Endothelial cell of umbilical vein (primary cell): ENCODE measurements around the gene BRSK2. TPM values are rescaled to one million over a fixed set of nuclear protein-coding genes. Genes with fewer than 3 reads are reported as not detected.
A peak's percentile ranks its signal among the peaks of the same experiment; 100 is the strongest.

Experiments
- BruUV-seq: library from RNA; stranded (reverse); fragments of 400-500 nt; replicated peaks from 2 replicates; lab custom pipeline; 2021; lab: Mats Ljungman, UMichigan
- CTCF ChIA-PET: fragments of 300-600, 350-600 bp; sonication (Branson Sonifier 250); formaldehyde crosslinking; loops from one replicate; lab custom pipeline; 2021; ENCODE audit warnings: antibody characterized with exemption, inconsistent platforms; lab: Charles Lee
- POLR2A ChIA-PET: fragments of 300-600, 350-600 bp; sonication (Branson Sonifier 250); formaldehyde crosslinking; loops from one replicate; lab custom pipeline; 2021; ENCODE audit warnings: antibody characterized with exemption, inconsistent platforms; lab: Charles Lee
- DNase-seq: peaks from one replicate; pipeline ENCODE4 v3.0.0-alpha.2; 2011; ENCODE audit warnings: low read depth, low spot score
- FAIRE-seq: peaks from 2 replicates; lab custom pipeline; 2011; peaks lifted over from hg19 to GRCh38; lab: Jason Lieb, UNC
- H2AFZ ChIP-seq: 2 replicates; pipeline ENCODE4 v1.6.0; 2012; ENCODE audit warnings: low read depth, low read length, control low read depth, inconsistent platforms
- H3K27ac ChIP-seq: 2 replicates; pipeline ENCODE4 v1.5.1; 2011; ENCODE audit warnings: low read depth, mild to moderate bottlenecking, control low read depth, low read length, moderate library complexity; ENCODE audit not compliant: insufficient read depth
- H3K27me3 ChIP-seq, 2 experiments: 2 replicates each; pipeline versions ENCODE4 v1.6.0 to v1.6.1; 2011; ENCODE audit warnings: low read length in 2 of 2, mixed read lengths in 1 of 2; ENCODE audit not compliant: control insufficient read depth in 2 of 2, insufficient read depth in 2 of 2
- H3K36me3 ChIP-seq, 2 experiments: 2 replicates in 1 of 2; 3 replicates in 1 of 2; pipeline ENCODE4 v1.5.1; 2011; ENCODE audit warnings: low read length in 2 of 2, mild to moderate bottlenecking in 1 of 2, moderate library complexity in 1 of 2; ENCODE audit not compliant: control insufficient read depth in 2 of 2, insufficient read depth in 2 of 2; ENCODE audit errors: extremely low read depth in 1 of 2
- H3K4me1 ChIP-seq: 3 replicates; pipeline ENCODE4 v1.5.1; 2011; ENCODE audit warnings: mild to moderate bottlenecking, low read length; ENCODE audit not compliant: control insufficient read depth, insufficient read depth; ENCODE audit errors: extremely low read depth
- H3K4me2 ChIP-seq: 2 replicates; pipeline ENCODE4 v1.6.1; 2011; ENCODE audit warnings: low read length, control low read depth, mixed read lengths; ENCODE audit not compliant: insufficient read depth
- H3K4me3 ChIP-seq, 3 experiments: fragments of 200-600 bp in 1 of 3; sonication (generic), shearing (Covaris generic) in 1 of 3; replicated peaks in 1 of 3; 2 replicates each; pipeline ENCODE4 v1.5.1; 2011 to 2016; ENCODE audit warnings: control low read depth in 3 of 3, low read length in 3 of 3, mild to moderate bottlenecking in 2 of 3, inconsistent platforms in 1 of 3, low read depth in 1 of 3, moderate library complexity in 1 of 3; ENCODE audit not compliant: insufficient read depth in 1 of 3
- H3K79me2 ChIP-seq: 2 replicates; pipeline ENCODE4 v1.6.0; 2012; ENCODE audit warnings: low read length, inconsistent platforms; ENCODE audit not compliant: control insufficient read depth, insufficient read depth
- H3K9ac ChIP-seq: replicated peaks from 2 replicates; pipeline ENCODE3; 2011; ENCODE audit warnings: low read length, control low read depth; ENCODE audit not compliant: insufficient read depth; ENCODE audit errors: extremely low read depth
- H3K9me1 ChIP-seq: replicated peaks from 3 replicates; pipeline ENCODE4 v1.6.0; 2011; ENCODE audit warnings: mild to moderate bottlenecking, low read length; ENCODE audit not compliant: control insufficient read depth, insufficient read depth; ENCODE audit errors: extremely low read depth
- H3K9me3 ChIP-seq: replicated peaks from 2 replicates; pipeline ENCODE4 v1.5.1; 2012; ENCODE audit warnings: low read length, inconsistent platforms; ENCODE audit not compliant: control insufficient read depth, insufficient read depth
- H4K20me1 ChIP-seq: replicated peaks from 2 replicates; pipeline ENCODE3; 2011; ENCODE audit warnings: mild to moderate bottlenecking, low read length; ENCODE audit not compliant: control insufficient read depth, insufficient read depth; ENCODE audit errors: extremely low read depth
- EZH2 ChIP-seq: IDR thresholded peaks from 2 replicates; pipeline ENCODE4 v1.6.1; 2012; ENCODE audit warnings: borderline replicate concordance, low read depth, mild to moderate bottlenecking, moderate library complexity, low read length, inconsistent platforms; ENCODE audit not compliant: severe bottlenecking
- MAX ChIP-seq: IDR thresholded peaks from 2 replicates; pipeline ENCODE4 v1.6.1; 2011; ENCODE audit not compliant: insufficient read depth, insufficient read length
- POLR2AphosphoS5 ChIP-seq: IDR thresholded peaks from 2 replicates; pipeline ENCODE4 v1.6.1; 2012; ENCODE audit warnings: low read depth, mild to moderate bottlenecking, control low read depth, low read length, moderate library complexity; ENCODE audit not compliant: insufficient read depth
- dilution Hi-C: fragments of 300-500 bp; cut with MboI; formaldehyde crosslinking; loops from one replicate; pipeline ENCODE4 v1.15.0; 2019; ENCODE audit warnings: low sequenced_read_pairs; ENCODE audit not compliant: extremely low pct_ligation_motif_present
- intact Hi-C: fragments of 100-400 bp; cut with micrococcal nuclease; formaldehyde crosslinking; loops from one replicate; pipeline ENCODE4 v1.10.0; 2022
- polyA plus RNA-seq, 4 experiments: library from polyadenylated mRNA; depleted of rRNA in 3 of 4; stranded (reverse) in 3 of 4; unstranded in 1 of 4; fragments of >200 nt; gene quantifications; 2 replicates each; pipeline versions ENCODE4 v1.2.1 to v1.2.3, GENCODE V29; 2011 to 2012; ENCODE audit warnings: missing spikeins in 1 of 4
- total RNA-seq: library from RNA; stranded (reverse); gene quantifications from 2 replicates; pipeline ENCODE4 v1.2.3, GENCODE V29; 2021
- TF ChIP-seq, protein P1 (sequence below), 2 donors: IDR thresholded peaks; 1 replicate in 1 of 2; 2 replicates in 1 of 2; pipeline ENCODE4 v1.5.1; 2011; ENCODE audit warnings: low read length in 2 of 2, mild to moderate bottlenecking in 2 of 2, moderate library complexity in 2 of 2, control low read depth in 1 of 2, inconsistent platforms in 1 of 2, low read depth in 1 of 2; ENCODE audit not compliant: insufficient read depth in 1 of 2; ENCODE audit errors: extremely low read depth in 1 of 2

BRSK2 gene
- total and polyA plus RNA-seq, 2 donors (not counting 3 experiments of a cell fraction or from before 2014, with no cell fraction given), result 0.08 to 0.20 TPM

GRCh38 chr11:1389103-1389931 lies 417 bp upstream of the BRSK2 start:
- TF ChIP-seq MAX (no peak), POLR2AphosphoS5 (peak; percentile 15), EZH2 (peak; percentile 71)
- TF ChIP-seq, protein P1, sequence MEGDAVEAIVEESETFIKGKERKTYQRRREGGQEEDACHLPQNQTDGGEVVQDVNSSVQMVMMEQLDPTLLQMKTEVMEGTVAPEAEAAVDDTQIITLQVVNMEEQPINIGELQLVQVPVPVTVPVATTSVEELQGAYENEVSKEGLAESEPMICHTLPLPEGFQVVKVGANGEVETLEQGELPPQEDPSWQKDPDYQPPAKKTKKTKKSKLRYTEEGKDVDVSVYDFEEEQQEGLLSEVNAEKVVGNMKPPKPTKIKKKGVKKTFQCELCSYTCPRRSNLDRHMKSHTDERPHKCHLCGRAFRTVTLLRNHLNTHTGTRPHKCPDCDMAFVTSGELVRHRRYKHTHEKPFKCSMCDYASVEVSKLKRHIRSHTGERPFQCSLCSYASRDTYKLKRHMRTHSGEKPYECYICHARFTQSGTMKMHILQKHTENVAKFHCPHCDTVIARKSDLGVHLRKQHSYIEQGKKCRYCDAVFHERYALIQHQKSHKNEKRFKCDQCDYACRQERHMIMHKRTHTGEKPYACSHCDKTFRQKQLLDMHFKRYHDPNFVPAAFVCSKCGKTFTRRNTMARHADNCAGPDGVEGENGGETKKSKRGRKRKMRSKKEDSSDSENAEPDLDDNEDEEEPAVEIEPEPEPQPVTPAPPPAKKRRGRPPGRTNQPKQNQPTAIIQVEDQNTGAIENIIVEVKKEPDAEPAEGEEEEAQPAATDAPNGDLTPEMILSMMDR (IDR thresholded peaks at IDR 0.05; ENCODE audit: extremely low read depth in 1 of 2, insufficient read depth in 1 of 2, low read depth in 1 of 2, low read length in 2 of 2), result peak in 1 of 2 donors; percentile 13
- intact Hi-C loops, result loop anchor here (5.0 to 10.0 kb wide), 3 partner anchors 85 to 127 kb away; partner anchors contain the start of gene TOLLIP
- H3K27ac ChIP-seq, result no peak overlapping the region
- H3K36me3 ChIP-seq, result no peaks in the 10 kb centered on the region
- ChIA-PET CTCF (no interaction called here), POLR2A (no interaction called here)
- H3K79me2 ChIP-seq, result no peaks in the 10 kb centered on the region
- H3K4me1 ChIP-seq, result peaks cover 3% of the 10 kb centered on the region
- DNase-seq (peak; percentile 96), FAIRE-seq (peak; percentile 97)
- dilution Hi-C loops, result no loop called here
- H3K4me2 ChIP-seq, result peak overlapping the region; percentile 55
- H3K27me3 ChIP-seq, result peaks cover 22 to 29% of the 10 kb centered on the region in 2 experiments
- peak overlapping the region; percentile 70 for H2AFZ ChIP-seq
- no peaks in the 10 kb centered on the region for H3K9me1 ChIP-seq
- peak overlapping the region in 1 of 3 experiments; percentile 32 for H3K4me3 ChIP-seq
- no peaks in the 10 kb centered on the region for H3K9me3 ChIP-seq
- H4K20me1 ChIP-seq, result no peaks in the 10 kb centered on the region
- BruUV-seq, result no TSS peak
- H3K9ac ChIP-seq, result peak overlapping the region; percentile 43
